Subcutaneous adipose tissue (tissue), 4 donors: ENCODE results near the gene RAB5B. TPM values are rescaled to one million over a fixed set of nuclear protein-coding genes. Genes with fewer than 3 reads are reported as not detected.

Experiments used
- total RNA-seq, 4 donors: library from RNA; depleted of rRNA; stranded (reverse); fragments of >200 nt; gene quantifications; one replicate each; pipeline ENCODE4 v1.1.0, GENCODE V29; 2016
- TF ChIP-seq, protein P1 (sequence below): fragments of 450-650 bp; IDR thresholded peaks from one replicate; pipeline ENCODE4 v1.5.1; 2016; ENCODE audit warnings: low read depth, mild to moderate bottlenecking, control low read depth, antibody characterized with exemption, moderate library complexity

The RAB5B gene
- total RNA-seq, 4 donors from 2014 or later: 55.4 to 70.9 (median 63.1) TPM

DNA sequence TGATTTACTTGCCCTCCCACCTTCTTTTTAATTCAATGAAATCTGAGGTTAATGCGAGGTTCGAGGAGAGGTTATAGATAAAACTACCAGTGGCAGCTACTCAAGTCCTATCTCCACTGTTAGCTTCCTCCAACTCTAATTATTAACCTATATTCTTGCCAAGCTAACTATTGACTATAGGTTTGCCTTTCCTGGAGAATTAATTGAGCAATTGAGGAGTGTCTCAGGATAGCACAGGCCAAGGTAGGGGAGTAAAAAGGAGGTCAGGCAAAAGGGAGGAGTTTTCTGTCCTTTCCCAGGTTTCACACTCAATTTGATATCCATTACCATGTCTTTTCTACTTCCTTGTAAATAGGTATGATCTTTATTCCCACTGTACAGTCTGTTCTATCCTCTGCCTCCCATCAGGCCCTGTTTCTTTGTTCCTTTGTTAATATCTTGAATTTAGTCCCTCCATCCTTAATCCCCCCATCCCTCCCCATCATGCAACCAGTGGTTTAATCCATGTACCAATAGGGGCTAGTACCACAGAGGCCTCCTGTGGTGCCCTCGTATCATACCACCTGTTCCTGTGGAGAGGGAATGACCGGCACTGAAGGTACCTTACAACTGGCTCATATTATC lies 19.5 kb downstream of the RAB5B start:
- TF ChIP-seq, protein P1, sequence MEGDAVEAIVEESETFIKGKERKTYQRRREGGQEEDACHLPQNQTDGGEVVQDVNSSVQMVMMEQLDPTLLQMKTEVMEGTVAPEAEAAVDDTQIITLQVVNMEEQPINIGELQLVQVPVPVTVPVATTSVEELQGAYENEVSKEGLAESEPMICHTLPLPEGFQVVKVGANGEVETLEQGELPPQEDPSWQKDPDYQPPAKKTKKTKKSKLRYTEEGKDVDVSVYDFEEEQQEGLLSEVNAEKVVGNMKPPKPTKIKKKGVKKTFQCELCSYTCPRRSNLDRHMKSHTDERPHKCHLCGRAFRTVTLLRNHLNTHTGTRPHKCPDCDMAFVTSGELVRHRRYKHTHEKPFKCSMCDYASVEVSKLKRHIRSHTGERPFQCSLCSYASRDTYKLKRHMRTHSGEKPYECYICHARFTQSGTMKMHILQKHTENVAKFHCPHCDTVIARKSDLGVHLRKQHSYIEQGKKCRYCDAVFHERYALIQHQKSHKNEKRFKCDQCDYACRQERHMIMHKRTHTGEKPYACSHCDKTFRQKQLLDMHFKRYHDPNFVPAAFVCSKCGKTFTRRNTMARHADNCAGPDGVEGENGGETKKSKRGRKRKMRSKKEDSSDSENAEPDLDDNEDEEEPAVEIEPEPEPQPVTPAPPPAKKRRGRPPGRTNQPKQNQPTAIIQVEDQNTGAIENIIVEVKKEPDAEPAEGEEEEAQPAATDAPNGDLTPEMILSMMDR: no peak

DNA sequence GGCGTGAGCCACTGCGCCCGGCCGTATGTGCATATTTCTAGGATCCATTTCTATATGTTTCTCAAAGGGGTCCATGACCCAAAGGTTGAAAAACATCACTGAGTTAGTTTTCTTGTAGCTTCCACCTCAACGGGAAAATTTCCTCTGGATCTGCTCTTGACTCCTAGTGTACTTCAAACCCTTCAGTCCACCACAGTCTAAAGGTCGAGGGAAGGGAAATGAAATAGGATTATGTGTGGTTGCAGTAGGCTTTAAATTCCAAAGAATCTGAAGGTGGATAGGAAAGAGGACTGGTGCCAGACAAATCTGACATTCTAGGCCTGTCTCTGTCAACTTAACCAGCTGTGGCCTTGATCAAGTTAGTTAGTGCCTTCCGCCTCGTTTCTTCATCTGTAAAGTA lies 21.5 kb downstream of the RAB5B start:
- TF ChIP-seq, protein P1: no peak

DNA sequence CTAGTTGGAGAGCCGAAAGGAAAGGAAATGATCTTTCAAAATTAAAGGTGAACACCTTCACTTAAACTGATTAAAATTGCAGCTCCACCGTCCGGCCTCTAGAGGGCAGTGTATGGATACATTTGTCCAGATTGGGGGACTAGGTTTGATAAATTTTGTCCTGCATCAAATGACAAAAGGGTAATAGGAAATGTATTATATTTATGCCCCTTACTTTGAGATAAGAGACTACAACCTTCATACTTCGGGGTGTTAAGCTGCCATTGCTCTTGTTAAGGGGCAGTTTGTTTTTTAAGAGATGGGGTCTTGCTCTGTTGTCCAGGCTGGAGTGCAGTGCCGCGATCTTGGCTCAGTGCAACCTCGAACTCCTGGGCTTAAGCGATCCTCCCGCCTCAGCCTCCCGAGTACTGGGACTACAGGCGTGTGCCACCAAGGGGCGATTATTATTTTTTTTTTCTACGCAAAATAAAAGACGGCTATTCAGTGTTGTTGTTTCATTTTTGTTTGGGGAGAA lies 22.4 kb downstream of the RAB5B start:
- TF ChIP-seq, protein P1: no peak

DNA sequence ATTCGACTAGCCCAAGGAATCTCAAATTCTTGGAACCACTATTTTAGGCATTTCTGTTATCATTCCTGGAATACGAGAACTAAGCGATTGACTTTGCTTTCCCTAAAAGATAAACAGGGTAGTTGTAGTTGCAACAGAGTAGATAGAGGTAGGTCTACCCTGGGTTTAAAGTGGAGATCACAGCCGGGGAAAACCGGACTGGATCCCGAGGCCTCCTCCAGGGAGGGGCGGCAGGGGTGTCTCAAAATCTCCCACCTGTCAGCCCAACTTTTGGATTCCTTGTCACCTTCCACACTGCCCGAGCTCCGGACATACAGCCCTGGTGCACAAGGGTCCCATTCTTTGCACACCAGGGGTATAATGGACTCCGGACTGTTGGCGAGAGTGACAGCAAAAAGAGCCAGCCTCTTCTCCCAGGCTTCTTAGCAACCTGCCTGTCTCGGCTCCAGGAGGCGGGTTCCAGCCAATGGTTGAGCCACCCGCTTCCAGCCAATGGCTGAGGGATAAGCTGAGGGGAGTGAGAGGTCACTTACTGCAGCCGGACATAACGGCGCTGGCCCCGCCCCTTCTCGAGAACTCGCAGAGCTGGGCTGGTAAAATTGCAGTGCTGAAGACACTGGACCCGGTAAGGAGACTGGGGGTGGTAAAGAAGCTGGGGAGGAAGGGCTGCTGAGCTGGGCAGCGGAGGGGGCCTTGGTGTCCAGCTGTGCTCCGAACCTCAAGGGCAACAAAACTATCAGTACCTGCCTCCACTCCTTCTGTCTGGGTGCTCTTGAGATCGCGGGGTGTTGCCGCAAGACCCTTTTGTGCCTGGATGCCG lies 23.0 kb downstream of the RAB5B start, which contains the start of gene SUOX:
Gene SUOX, plus strand, starts transcription at position 562 of the 820 bp plus-strand sequence. CDS start 4,946 bp downstream, outside the sequence.
- TF ChIP-seq, protein P1: no peak

DNA sequence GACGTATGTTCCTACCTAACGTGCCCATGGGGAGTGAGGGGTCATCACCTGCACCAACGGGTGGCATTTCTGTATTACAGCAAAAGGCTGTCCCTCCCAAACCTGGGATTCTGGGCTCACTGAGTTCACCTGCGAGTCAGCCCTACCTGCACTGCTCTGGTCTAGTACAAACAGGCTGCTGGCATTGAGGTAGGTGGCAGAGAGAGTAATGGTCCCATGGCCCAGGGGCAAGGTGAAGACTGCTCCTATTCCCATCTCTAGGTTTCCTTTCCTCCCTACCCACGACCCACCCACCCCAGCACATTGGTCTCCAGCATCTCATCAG lies 23.6 kb downstream of the RAB5B start:
- TF ChIP-seq, protein P1: no peak

DNA sequence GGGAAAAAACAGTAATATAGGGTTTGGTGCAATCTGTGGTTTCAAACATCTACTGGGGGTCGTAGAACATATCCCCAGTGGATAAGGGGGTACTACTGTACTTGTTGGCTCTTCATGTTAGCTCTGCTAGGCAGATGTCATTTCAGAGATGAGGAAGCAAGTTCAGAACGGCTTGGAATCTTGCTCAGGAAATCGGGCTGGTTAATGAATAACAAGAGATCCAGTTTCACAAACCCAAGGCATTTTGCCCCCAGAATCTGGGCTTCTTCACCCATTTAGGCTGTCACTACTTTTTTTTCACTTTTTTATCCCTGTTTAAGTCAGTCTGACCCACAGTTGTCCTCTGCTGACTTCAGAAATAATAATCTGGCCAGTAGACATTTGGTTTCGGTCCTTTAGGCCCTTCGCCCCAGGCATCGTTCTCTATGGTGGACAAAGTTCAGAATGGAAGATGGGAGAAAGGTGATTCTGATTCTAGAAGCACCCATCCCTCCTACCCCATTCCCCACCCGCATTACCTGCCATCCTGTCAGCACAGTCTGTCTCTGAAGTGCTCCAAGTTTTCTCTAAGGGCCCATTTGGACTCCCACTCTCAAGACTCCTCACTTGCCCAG lies 27.7 kb downstream of the RAB5B start:
- TF ChIP-seq, protein P1: no peak

DNA sequence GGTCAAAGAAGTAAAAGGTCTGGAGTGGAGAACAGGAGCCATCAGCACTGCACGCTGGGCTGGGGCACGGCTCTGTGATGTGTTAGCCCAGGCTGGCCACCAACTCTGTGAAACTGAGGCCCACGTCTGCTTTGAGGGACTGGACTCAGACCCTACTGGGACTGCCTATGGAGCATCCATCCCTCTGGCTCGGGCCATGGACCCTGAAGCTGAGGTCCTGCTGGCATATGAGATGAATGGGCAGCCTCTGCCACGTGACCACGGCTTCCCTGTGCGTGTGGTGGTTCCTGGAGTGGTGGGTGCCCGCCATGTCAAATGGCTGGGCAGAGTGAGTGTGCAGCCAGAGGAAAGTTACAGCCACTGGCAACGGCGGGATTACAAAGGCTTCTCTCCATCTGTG lies 30.3 kb downstream of the RAB5B start:
- TF ChIP-seq, protein P1: no peak
